ES-I3 (cell line): ENCODE data around the gene GNAT1.
"Not testable (repeated sequence)": the region's sequence is repeated elsewhere in the genome, so short reads cannot be mapped to it uniquely, and the experiment has no call there.

Experiments
- H3K36me3 ChIP-seq: 2 replicates; pipeline ENCODE4 v1.6.1; 2013; ENCODE audit warnings: mild to moderate bottlenecking, low read length, control low read depth, moderate library complexity; ENCODE audit not compliant: insufficient read depth
- H3K4me1 ChIP-seq: 2 replicates; pipeline ENCODE4 v1.6.1; 2013; ENCODE audit warnings: mild to moderate bottlenecking, control low read depth, low read length; ENCODE audit not compliant: insufficient read depth
- H3K9ac ChIP-seq: 2 replicates; pipeline ENCODE4 v1.6.1; 2013; ENCODE audit warnings: low read depth, mild to moderate bottlenecking, low read length, moderate library complexity
- H3K9me3 ChIP-seq: 2 replicates; pipeline ENCODE4 v1.6.1; 2013; ENCODE audit warnings: mild to moderate bottlenecking, low read length, moderate library complexity; ENCODE audit not compliant: control insufficient read depth, insufficient read depth

The GNAT1 gene

GRCh38 chr3:50235716-50236483 is 44.5 kb downstream of the GNAT1 start, which contains the start of gene GNAI2:
GNAI2 (plus strand) TSS chr3:50236204; CDS start chr3:50236336, 132 bp downstream.
- peaks cover 16% of the 10 kb centered on the region for H3K4me1 ChIP-seq

DNA sequence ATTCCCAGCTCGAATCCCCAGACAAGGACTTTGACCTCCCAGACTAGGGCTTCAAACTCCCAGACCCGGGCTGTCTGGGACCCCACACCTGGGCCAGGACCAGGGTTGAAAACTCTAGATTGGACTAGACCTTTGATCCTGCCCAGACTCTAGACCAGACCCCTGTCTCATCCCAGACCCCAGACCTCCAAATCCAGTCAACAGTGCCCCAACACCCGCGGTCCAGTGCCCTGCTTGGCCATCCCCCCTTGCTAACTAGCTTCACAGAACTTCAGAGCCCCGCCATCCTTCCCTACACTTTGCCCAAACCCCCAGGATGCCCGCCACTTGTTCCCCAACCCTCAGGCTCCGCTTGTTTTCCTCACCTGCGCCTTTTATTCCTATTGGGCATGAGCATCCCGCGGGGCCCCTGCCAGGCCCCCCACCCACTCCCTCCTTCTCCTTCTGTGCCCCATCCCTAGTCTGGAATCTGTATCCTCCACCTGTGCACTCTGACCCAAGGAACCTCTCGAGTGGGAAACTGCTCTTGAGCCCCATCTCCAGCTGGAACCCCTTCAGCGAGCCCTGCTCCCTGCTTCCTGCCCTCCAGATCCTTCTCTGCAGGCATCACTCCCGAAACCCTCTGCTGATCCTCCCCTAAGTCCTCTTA is 45.2 kb downstream of the GNAT1 start:
- Histone ChIP-seq H3K9ac (peak overlapping the region; percentile 94), H3K4me1 (peaks cover 21% of the 10 kb centered on the region), H3K36me3 (no peaks in the 10 kb centered on the region), H3K9me3 (no peaks in the 10 kb centered on the region)

More at GRCh38 chr3:50235716-50236483, 44.5 kb downstream of the GNAT1 start, which contains the start of gene GNAI2:
- no peaks in the 10 kb centered on the region for H3K36me3 ChIP-seq
- no peaks in the 10 kb centered on the region for H3K9me3 ChIP-seq
- H3K9ac ChIP-seq = peak within 1 kb of the TSS; percentile 94

- Histone ChIP-seq H3K9me3 (no peaks in the 10 kb centered on the region), H3K9ac (peak overlapping the region; percentile 94), H3K4me1 (peaks cover 27% of the 10 kb centered on the region), H3K36me3 (no peaks in the 10 kb centered on the region)
Measured at GRCh38 chr3:50237133-50237651, 45.8 kb downstream of the GNAT1 start.

- Histone ChIP-seq H3K9me3 (no peaks in the 10 kb centered on the region), H3K4me1 (peaks cover 34% of the 10 kb centered on the region), H3K9ac (peak overlapping the region; percentile 94), H3K36me3 (no peaks in the 10 kb centered on the region)
Measured at GRCh38 chr3:50237754-50238548, 46.5 kb downstream of the GNAT1 start.

DNA sequence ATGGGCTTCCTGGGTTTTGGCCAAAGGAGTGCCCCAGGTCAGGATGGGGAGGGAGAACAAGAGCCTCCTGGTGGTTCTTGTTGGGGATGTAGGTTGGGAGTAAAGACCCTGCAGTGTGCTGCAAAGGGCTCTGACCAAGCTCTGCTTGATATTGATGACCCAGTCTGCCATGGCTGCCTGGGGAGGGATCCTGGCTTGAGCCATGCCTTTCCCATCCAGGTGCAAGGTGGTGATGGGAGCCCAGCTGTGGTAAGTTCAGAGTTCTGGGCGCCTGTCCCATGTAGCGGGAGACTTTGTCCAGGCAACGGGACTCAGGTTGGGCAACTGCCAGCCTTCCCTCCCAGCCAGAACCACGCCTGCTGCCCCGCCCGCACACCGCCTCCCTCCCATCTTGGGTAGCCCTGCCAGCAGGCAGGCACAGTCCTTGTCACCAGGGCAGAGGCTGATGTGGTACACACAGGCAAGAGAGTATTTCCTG is 47.2 kb downstream of the GNAT1 start:
- peak overlapping the region; percentile 94 for H3K9ac ChIP-seq
- H3K36me3 ChIP-seq = no peaks in the 10 kb centered on the region
- peaks cover 41% of the 10 kb centered on the region for H3K4me1 ChIP-seq
- H3K9me3 ChIP-seq = no peaks in the 10 kb centered on the region

- Histone ChIP-seq H3K36me3 (no peaks in the 10 kb centered on the region; the same call in 1 of the 2 replicates), H3K9me3 (no peaks in the 10 kb centered on the region), H3K9ac (no peak overlapping the region), H3K4me1 (peaks cover 42% of the 10 kb centered on the region)
Measured at GRCh38 chr3:50239649-50240048, 48.2 kb downstream of the GNAT1 start.

GRCh38 chr3:50241163-50241562 is 49.8 kb downstream of the GNAT1 start:
- Histone ChIP-seq H3K36me3 (no peaks in the 10 kb centered on the region; the same call in 1 of the 2 replicates), H3K9ac (peak overlapping the region; percentile 33; the same call in 1 of the 2 replicates), H3K4me1 (peaks cover 49% of the 10 kb centered on the region), H3K9me3 (no peaks in the 10 kb centered on the region)

DNA sequence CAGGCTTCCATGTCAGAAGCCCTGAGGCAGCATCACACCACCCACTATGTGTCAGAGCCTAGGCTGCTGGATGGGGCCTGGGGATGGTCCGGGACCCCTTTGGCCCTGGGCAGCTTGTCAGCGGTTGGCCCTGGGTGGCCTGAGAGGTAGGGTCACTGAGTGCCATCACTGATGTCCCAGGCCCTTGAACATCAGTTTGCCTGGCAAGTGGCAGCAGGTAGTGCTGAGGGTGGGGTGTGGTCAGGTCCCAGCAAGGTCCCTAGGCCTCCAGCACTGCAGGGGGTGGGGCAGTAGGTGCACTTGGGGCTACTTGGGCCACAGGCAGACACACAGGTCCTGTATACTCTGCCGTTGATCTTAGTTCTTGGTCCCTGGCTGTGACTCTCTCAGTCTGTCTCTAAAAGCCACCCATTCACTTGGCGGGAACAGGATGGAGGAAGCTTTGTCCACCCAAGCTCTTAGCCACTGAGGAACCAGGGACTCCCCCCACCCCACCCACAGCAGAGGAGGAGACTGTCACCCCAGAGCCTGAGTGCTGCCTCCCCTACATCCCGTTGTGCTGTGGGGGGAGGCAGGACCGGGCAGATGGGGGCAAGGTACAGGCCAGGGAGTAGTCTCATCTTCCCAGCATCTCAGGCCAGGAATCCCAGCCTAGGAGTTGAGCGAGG is 50.4 kb downstream of the GNAT1 start:
- H3K36me3 ChIP-seq = no peaks in the 10 kb centered on the region; the same call in 1 of the 2 replicates
- H3K9ac ChIP-seq = peak overlapping the region; percentile 33; the same call in 1 of the 2 replicates
- no peaks in the 10 kb centered on the region for H3K9me3 ChIP-seq
- H3K4me1 ChIP-seq = peaks cover 55% of the 10 kb centered on the region

- Histone ChIP-seq H3K9ac (no peak overlapping the region), H3K9me3 (no peaks in the 10 kb centered on the region), H3K4me1 (peaks cover 61% of the 10 kb centered on the region), H3K36me3 (no peaks in the 10 kb centered on the region; the same call in 1 of the 2 replicates)
Measured at GRCh38 chr3:50242381-50242770, 51.0 kb downstream of the GNAT1 start.

DNA sequence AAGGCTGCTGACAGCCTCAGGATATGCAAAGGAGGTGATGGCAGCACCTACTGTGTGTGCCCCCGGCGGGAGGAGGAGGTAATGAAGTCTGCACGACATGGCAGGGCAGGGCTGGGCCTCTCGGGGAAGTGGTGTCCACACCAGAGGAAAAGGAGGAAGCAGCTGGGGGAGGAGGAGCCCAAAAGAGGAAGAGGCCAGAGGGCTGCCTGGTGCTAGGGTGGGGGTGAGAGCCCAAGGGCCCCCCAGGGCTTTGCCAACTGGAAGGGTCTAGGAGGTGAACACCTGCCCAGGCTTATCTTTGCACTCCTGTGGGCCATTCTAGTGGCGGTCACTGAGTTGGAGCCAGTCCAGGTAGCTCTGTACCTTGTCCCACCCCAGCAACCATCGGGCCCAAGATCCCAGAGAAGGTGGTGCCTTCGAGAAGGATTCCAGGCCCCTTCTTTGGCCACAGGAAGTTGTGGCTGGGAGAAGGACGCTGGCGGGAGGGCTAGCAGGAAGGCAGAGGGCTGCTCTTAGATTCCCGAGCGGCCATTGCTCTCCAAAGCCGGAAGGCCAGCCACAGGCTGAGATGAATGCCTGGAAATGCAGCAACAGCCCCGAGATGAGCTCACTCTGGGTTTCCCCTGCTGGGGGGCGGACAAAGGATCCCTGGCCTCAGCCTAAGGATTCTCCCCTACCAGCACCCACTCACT is 51.6 kb downstream of the GNAT1 start:
- Histone ChIP-seq H3K9me3 (no peaks in the 10 kb centered on the region), H3K4me1 (peaks cover 61% of the 10 kb centered on the region), H3K9ac (no peak overlapping the region), H3K36me3 (no peaks in the 10 kb centered on the region; the same call in 1 of the 2 replicates)

- peaks cover 61% of the 10 kb centered on the region for H3K4me1 ChIP-seq
- H3K9ac ChIP-seq = no peak overlapping the region
- no peaks in the 10 kb centered on the region for H3K9me3 ChIP-seq
- H3K36me3 ChIP-seq = no peaks in the 10 kb centered on the region; the same call in 1 of the 2 replicates
Measured at GRCh38 chr3:50243543-50243895, 52.1 kb downstream of the GNAT1 start.

- not testable (repeated sequence) for H3K9me3 ChIP-seq, H3K36me3 ChIP-seq, H3K9ac ChIP-seq
- H3K4me1 ChIP-seq = peaks cover 50% of the 10 kb centered on the region
Measured at GRCh38 chr3:50244813-50245212, 53.4 kb downstream of the GNAT1 start.

- H3K9me3 ChIP-seq = no peaks in the 10 kb centered on the region
- no peaks in the 10 kb centered on the region; the same call in 1 of the 2 replicates for H3K36me3 ChIP-seq
- peaks cover 45% of the 10 kb centered on the region for H3K4me1 ChIP-seq
- H3K9ac ChIP-seq = peak overlapping the region; percentile 26
Measured at GRCh38 chr3:50245251-50245745, 53.9 kb downstream of the GNAT1 start.
